OCI-LY1 (cell line): ENCODE data around the gene PCGF5.

Experiments
- EZH2 ChIP-seq: fragments of 200-600 bp; sonication (generic), shearing (Covaris generic); IDR thresholded peaks from 2 replicates; pipeline ENCODE4 v1.8.0; 2017; ENCODE audit warnings: borderline replicate concordance, mixed run types, mild to moderate bottlenecking, antibody characterized with exemption, low read length, moderate library complexity, mixed read lengths
- TF ChIP-seq, protein P1 (sequence below): fragments of 200-600 bp; sonication (generic), shearing (Covaris generic); IDR thresholded peaks from 2 replicates; pipeline ENCODE4 v1.5.1; 2017; ENCODE audit warnings: mild to moderate bottlenecking, antibody characterized with exemption, low read length, moderate library complexity, mixed read lengths

DNA sequence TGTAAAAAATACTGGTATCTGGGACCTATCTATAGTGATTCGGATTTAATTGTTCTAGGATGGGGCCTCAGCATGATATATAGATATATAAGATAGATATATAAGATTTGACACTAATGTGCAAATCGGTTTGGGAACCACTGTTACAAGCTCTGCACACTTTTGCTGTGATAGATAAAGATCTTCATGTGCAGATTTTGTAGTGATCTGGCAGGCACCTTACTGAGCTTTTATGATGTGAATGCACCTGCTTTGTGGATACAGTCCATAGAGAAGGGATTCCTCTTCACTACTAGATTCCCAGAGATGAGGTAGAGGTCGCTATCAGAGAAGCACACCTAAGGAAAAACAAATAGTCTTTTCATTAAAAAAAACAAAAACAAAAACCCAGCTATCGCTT, 33.3 kb upstream of the PCGF5 start:
- TF ChIP-seq, protein P1, sequence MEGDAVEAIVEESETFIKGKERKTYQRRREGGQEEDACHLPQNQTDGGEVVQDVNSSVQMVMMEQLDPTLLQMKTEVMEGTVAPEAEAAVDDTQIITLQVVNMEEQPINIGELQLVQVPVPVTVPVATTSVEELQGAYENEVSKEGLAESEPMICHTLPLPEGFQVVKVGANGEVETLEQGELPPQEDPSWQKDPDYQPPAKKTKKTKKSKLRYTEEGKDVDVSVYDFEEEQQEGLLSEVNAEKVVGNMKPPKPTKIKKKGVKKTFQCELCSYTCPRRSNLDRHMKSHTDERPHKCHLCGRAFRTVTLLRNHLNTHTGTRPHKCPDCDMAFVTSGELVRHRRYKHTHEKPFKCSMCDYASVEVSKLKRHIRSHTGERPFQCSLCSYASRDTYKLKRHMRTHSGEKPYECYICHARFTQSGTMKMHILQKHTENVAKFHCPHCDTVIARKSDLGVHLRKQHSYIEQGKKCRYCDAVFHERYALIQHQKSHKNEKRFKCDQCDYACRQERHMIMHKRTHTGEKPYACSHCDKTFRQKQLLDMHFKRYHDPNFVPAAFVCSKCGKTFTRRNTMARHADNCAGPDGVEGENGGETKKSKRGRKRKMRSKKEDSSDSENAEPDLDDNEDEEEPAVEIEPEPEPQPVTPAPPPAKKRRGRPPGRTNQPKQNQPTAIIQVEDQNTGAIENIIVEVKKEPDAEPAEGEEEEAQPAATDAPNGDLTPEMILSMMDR, result no peak
- TF ChIP-seq EZH2, result no peak
